Cardiac fibroblast (primary cell): Measurements from ENCODE around the gene LYPD6B.

Experiments used
- DNase-seq, 2 donors: peaks; one replicate each; pipeline versions ENCODE4 v3.0.0 to v3.0.0-alpha.2; 2010; ENCODE audit warnings: low read depth in 2 of 2
- H3K4me3 ChIP-seq, 2 donors: replicated peaks in 1 of 2; 1 replicate in 1 of 2; 2 replicates in 1 of 2; pipeline ENCODE4 v1.5.1; 2011; ENCODE audit warnings: low read depth in 2 of 2, low read length in 2 of 2, mild to moderate bottlenecking in 2 of 2, moderate library complexity in 1 of 2
- CTCF ChIP-seq: IDR thresholded peaks from one replicate; pipeline ENCODE4 v1.5.1; 2011; ENCODE audit warnings: low read depth, mild to moderate bottlenecking, low read length, inconsistent platforms

The LYPD6B gene

GRCh38 chr2:149089068-149089467 lies 50.6 kb downstream of the LYPD6B start:
- no peak for TF ChIP-seq CTCF
- no peak for DNase-seq
- H3K4me3 ChIP-seq, result no peak overlapping the region

- no peak for TF ChIP-seq CTCF
- DNase-seq, result no peak
- no peak overlapping the region for H3K4me3 ChIP-seq
These were observed 52.2 kb downstream of the LYPD6B start for GRCh38 chr2:149090706-149091105.

GRCh38 chr2:149093579-149093978 lies 55.1 kb downstream of the LYPD6B start:
- DNase-seq, result no peak
- TF ChIP-seq CTCF, result no peak
- no peak overlapping the region for H3K4me3 ChIP-seq

GRCh38 chr2:149094217-149095015 lies 55.9 kb downstream of the LYPD6B start:
- H3K4me3 ChIP-seq, result no peak overlapping the region
- DNase-seq, result no peak
- no peak for TF ChIP-seq CTCF

GRCh38 chr2:149098701-149099100 lies 60.2 kb downstream of the LYPD6B start:
- TF ChIP-seq CTCF, result no peak
- DNase-seq, result peak in 1 of 2 donors; percentile 49
- no peak overlapping the region for H3K4me3 ChIP-seq

GRCh38 chr2:149099298-149099697 lies 60.8 kb downstream of the LYPD6B start:
- no peak overlapping the region for H3K4me3 ChIP-seq
- no peak for TF ChIP-seq CTCF
- DNase-seq, result no peak
